Measurements from ENCODE around the gene PCDH8. TPM values are rescaled to one million over a fixed set of nuclear protein-coding genes. Genes with fewer than 3 reads are reported as not detected.

The PCDH8 gene
- total and polyA plus RNA-seq, 2 donors (not counting 1 experiment from before 2014, with no cell fraction given): not detected

GRCh38 chr13:52882785-52883184, 34.3 kb upstream of the PCDH8 start:
- Histone ChIP-seq H3K36me3 (ENCODE audit: control insufficient read depth, insufficient read depth, low read length) (no peaks in the 10 kb centered on the region), H3K27me3 (ENCODE audit: control insufficient read depth, insufficient read depth, low read length) (no peaks in the 10 kb centered on the region), H3K79me2 (ENCODE audit: control insufficient read depth, insufficient read depth, low read length) (no peaks in the 10 kb centered on the region), H2AFZ (ENCODE audit: low read length) (no peak overlapping the region), H3K4me3 (replicated peaks in 1 of 4; ENCODE audit: control extremely low read depth in 1 of 4, insufficient read depth in 1 of 4, low read depth in 3 of 4, low read length in 4 of 4) (no peak overlapping the region), H4K20me1 (ENCODE audit: control insufficient read depth, extremely low read depth, insufficient read depth, low read length) (no peaks in the 10 kb centered on the region), H3K9ac (ENCODE audit: insufficient read depth, low read length) (no peak overlapping the region), H3K27ac (ENCODE audit: insufficient read depth, low read length) (no peak overlapping the region), H3K4me2 (ENCODE audit: extremely low read depth, insufficient read depth, low read length) (no peak overlapping the region), H3K4me1 (ENCODE audit: control insufficient read depth, extremely low read depth, insufficient read depth, low read length) (no peaks in the 10 kb centered on the region), H3K9me3 (ENCODE audit: control insufficient read depth, insufficient read depth, low read depth, low read length) (no peaks in the 10 kb centered on the region)
- DNase-seq (ENCODE audit: low read depth in 2 of 2): no peak
- TF ChIP-seq CTCF (conservative IDR thresholded peaks at IDR 0.05 in 1 of 2, IDR thresholded peaks at IDR 0.05 in 1 of 2; ENCODE audit: low read depth in 1 of 2, low read length in 2 of 2): no peak
- TF ChIP-seq EZH2 (IDR thresholded peaks at IDR 0.05; ENCODE audit: low read length, missing control alignments): no peak

GRCh38 chr13:52879950-52880741, 31.7 kb upstream of the PCDH8 start:
- Histone ChIP-seq H3K36me3 (ENCODE audit: control insufficient read depth, insufficient read depth, low read length) (no peaks in the 10 kb centered on the region), H3K9me3 (ENCODE audit: control insufficient read depth, insufficient read depth, low read depth, low read length) (no peaks in the 10 kb centered on the region), H3K4me2 (ENCODE audit: extremely low read depth, insufficient read depth, low read length) (no peak overlapping the region), H4K20me1 (ENCODE audit: control insufficient read depth, extremely low read depth, insufficient read depth, low read length) (no peaks in the 10 kb centered on the region), H3K9ac (ENCODE audit: insufficient read depth, low read length) (no peak overlapping the region), H3K4me1 (ENCODE audit: control insufficient read depth, extremely low read depth, insufficient read depth, low read length) (no peaks in the 10 kb centered on the region), H3K4me3 (replicated peaks in 1 of 4; ENCODE audit: control extremely low read depth in 1 of 4, insufficient read depth in 1 of 4, low read depth in 3 of 4, low read length in 4 of 4) (no peak overlapping the region), H3K79me2 (ENCODE audit: control insufficient read depth, insufficient read depth, low read length) (no peaks in the 10 kb centered on the region), H2AFZ (ENCODE audit: low read length) (no peak overlapping the region), H3K27me3 (ENCODE audit: control insufficient read depth, insufficient read depth, low read length) (no peaks in the 10 kb centered on the region), H3K27ac (ENCODE audit: insufficient read depth, low read length) (no peak overlapping the region)
- TF ChIP-seq EZH2 (IDR thresholded peaks at IDR 0.05; ENCODE audit: low read length, missing control alignments) (no peak), CTCF (conservative IDR thresholded peaks at IDR 0.05 in 1 of 2, IDR thresholded peaks at IDR 0.05 in 1 of 2; ENCODE audit: low read depth in 1 of 2, low read length in 2 of 2) (no peak)
- no peak for DNase-seq (ENCODE audit: low read depth in 2 of 2)

GRCh38 chr13:52878831-52879230, 30.4 kb upstream of the PCDH8 start:
- Histone ChIP-seq H3K27me3 (ENCODE audit: control insufficient read depth, insufficient read depth, low read length) (no peaks in the 10 kb centered on the region), H3K9ac (ENCODE audit: insufficient read depth, low read length) (no peak overlapping the region), H3K4me2 (ENCODE audit: extremely low read depth, insufficient read depth, low read length) (no peak overlapping the region), H3K9me3 (ENCODE audit: control insufficient read depth, insufficient read depth, low read depth, low read length) (no peaks in the 10 kb centered on the region), H3K36me3 (ENCODE audit: control insufficient read depth, insufficient read depth, low read length) (no peaks in the 10 kb centered on the region), H3K79me2 (ENCODE audit: control insufficient read depth, insufficient read depth, low read length) (no peaks in the 10 kb centered on the region), H3K4me1 (ENCODE audit: control insufficient read depth, extremely low read depth, insufficient read depth, low read length) (no peaks in the 10 kb centered on the region), H2AFZ (ENCODE audit: low read length) (no peak overlapping the region), H4K20me1 (ENCODE audit: control insufficient read depth, extremely low read depth, insufficient read depth, low read length) (no peaks in the 10 kb centered on the region), H3K4me3 (replicated peaks in 1 of 4; ENCODE audit: control extremely low read depth in 1 of 4, insufficient read depth in 1 of 4, low read depth in 3 of 4, low read length in 4 of 4) (no peak overlapping the region), H3K27ac (ENCODE audit: insufficient read depth, low read length) (no peak overlapping the region)
- TF ChIP-seq EZH2 (IDR thresholded peaks at IDR 0.05; ENCODE audit: low read length, missing control alignments) (no peak), CTCF (conservative IDR thresholded peaks at IDR 0.05 in 1 of 2, IDR thresholded peaks at IDR 0.05 in 1 of 2; ENCODE audit: low read depth in 1 of 2, low read length in 2 of 2) (no peak)
- no peak for DNase-seq (ENCODE audit: low read depth in 2 of 2)
